Measurements from ENCODE around the gene MEIS1.
A peak's percentile ranks its signal among the peaks of the same experiment; 100 is the strongest.

Gene MEIS1

DNA sequence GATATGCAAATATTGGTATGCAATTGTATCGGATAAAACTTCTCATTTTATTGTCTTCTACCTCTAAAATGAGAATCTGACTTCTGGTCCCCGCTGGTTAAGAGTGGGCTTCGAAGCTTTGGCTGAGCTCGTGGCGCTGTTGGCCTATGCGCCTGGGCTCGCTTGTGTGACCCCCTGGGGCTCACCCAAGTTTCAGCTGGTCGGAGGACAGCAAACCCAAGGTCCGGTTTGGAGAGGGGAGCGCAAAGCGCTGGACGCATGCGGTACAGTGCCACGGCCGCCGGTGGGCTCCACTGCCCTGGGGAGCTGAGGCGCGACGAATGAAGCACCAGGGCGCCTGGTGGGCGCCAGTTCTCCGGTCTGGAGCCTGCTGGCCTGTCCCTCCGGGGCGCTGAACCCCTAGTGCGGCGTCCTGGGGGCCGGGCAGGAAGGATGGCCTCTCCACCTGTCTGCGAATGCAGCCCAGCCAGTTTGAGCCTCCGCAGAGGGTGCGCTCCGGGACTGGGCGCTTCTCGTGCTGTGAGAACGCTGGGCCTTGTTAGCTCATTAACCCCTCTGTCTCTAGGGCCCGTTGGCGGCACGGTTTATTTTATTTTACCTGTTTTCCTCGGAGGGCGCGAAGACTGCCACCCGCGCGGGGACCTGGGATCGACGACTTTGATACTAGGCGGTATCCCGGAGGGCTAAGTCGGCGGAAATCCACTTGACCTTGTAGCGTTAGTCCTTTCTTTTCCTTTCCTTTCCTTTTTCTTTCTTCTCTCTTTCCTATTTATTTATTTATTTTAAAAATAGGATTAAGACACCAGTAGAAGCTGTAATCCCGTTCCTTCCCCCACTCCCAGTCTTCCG, 10.4 kb downstream of the MEIS1 start:
- H3K9me3 Mint-ChIP-seq: no peaks in the 10 kb centered on the region

DNA sequence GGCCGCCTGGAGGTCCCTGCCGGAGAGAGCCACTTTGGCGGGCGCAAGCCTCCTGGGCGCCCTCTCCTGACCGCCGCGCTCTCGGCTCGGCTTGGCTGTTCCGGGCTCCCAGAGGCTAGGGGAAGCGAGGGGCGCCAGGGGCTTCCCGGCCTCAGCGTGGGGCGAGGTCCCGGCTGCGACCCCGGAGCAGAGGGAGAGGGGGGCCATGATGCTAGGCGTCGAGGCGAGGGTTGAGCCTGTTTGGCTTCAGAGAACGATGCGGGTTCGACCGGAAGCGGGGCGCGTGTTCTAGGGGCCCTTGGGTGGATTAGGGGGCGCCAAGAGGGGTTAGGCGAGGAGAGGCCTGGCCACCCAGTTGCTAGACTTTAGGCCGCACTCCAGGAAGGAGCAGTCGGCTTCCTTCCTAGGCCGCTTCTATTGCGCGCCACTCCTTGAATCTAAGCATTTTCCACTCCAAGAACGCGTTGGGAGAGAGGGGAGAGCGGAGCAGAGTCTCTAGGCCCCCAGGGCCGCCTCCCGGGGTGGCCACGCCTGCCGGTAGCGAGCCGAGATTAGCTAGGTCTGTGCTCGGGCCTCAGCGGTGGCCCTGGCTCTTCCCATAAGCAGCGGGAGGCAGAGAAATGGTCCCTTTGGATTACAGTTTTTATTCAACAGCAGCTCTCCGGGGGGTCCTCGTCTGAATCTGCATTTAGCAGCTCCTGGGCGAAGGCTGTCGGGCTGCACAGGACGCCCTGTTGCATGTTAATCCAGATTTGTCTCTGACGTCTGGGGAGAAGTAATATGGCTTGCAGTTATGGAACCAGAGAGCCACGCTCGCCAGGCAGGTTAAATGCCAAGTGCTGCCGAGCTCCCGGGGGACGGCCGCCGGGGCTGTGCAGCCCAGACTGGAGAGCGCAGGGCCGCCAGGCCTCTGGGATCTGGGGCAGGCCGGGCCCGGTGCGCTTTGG, 11.3 kb downstream of the MEIS1 start:
- peaks cover 68% of the 10 kb centered on the region for H3K36me3 Mint-ChIP-seq (ENCODE audit: low read depth)
- peaks cover 43% of the 10 kb centered on the region for H3K4me1 Mint-ChIP-seq

More for the DNA sequence above, 10.4 kb downstream of the MEIS1 start:
- Mint-ChIP-seq H3K27me3 (ENCODE audit: low read depth) (peaks cover 36% of the 10 kb centered on the region), H3K36me3 (ENCODE audit: low read depth) (peaks cover 70% of the 10 kb centered on the region), H3K27ac (peak overlapping the region; percentile 98 to 99 (median 99)), H3K4me3 (peak overlapping the region; percentile 94 to 98 (median 97)), H3K4me1 (peaks cover 44% of the 10 kb centered on the region)
- TF ChIP-seq, protein P1, sequence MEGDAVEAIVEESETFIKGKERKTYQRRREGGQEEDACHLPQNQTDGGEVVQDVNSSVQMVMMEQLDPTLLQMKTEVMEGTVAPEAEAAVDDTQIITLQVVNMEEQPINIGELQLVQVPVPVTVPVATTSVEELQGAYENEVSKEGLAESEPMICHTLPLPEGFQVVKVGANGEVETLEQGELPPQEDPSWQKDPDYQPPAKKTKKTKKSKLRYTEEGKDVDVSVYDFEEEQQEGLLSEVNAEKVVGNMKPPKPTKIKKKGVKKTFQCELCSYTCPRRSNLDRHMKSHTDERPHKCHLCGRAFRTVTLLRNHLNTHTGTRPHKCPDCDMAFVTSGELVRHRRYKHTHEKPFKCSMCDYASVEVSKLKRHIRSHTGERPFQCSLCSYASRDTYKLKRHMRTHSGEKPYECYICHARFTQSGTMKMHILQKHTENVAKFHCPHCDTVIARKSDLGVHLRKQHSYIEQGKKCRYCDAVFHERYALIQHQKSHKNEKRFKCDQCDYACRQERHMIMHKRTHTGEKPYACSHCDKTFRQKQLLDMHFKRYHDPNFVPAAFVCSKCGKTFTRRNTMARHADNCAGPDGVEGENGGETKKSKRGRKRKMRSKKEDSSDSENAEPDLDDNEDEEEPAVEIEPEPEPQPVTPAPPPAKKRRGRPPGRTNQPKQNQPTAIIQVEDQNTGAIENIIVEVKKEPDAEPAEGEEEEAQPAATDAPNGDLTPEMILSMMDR (IDR thresholded peaks at IDR 0.05; ENCODE audit: unreplicated experiment in 3 of 3): no peak

DNA sequence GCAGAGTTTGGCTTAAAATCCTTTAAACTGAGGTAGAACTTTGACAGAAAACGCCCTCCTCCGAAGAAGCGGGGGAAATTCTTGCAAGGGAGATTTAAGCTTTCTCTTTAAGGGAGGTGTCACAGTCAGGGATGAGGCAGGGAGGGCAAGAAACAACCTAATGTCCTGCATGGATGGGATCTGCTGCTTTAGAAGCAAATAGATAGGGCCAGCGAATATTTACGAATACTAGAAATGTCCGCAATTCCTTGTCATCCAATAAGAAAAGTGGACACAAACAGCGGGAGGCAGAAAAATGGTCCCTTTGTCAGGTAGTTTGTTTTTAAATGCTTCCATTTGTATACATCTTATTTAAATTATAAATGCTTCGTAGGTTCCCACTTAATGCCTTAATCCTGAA, 12.0 kb downstream of the MEIS1 start:
- no peaks in the 10 kb centered on the region for H3K9me3 Mint-ChIP-seq
- peaks cover 41% of the 10 kb centered on the region for H3K4me1 Mint-ChIP-seq
- H3K4me3 Mint-ChIP-seq: peak overlapping the region; percentile 94 to 98 (median 97)
- TF ChIP-seq, protein P1 (IDR thresholded peaks at IDR 0.05; ENCODE audit: unreplicated experiment in 3 of 3): no peak
- H3K36me3 Mint-ChIP-seq (ENCODE audit: low read depth): peaks cover 68% of the 10 kb centered on the region
- H3K27ac Mint-ChIP-seq: peak overlapping the region; percentile 98 to 99 (median 99)
- H3K27me3 Mint-ChIP-seq (ENCODE audit: low read depth): peaks cover 22% of the 10 kb centered on the region

More for the DNA sequence above, 11.3 kb downstream of the MEIS1 start:
- peak overlapping the region; percentile 94 to 98 (median 97) for H3K4me3 Mint-ChIP-seq
- peak overlapping the region; percentile 98 to 99 (median 99) for H3K27ac Mint-ChIP-seq
- TF ChIP-seq, protein P1 (IDR thresholded peaks at IDR 0.05; ENCODE audit: unreplicated experiment in 3 of 3): peak in 1 of 3 experiments; percentile 31
- H3K9me3 Mint-ChIP-seq: no peaks in the 10 kb centered on the region
- peaks cover 29% of the 10 kb centered on the region for H3K27me3 Mint-ChIP-seq (ENCODE audit: low read depth)

DNA sequence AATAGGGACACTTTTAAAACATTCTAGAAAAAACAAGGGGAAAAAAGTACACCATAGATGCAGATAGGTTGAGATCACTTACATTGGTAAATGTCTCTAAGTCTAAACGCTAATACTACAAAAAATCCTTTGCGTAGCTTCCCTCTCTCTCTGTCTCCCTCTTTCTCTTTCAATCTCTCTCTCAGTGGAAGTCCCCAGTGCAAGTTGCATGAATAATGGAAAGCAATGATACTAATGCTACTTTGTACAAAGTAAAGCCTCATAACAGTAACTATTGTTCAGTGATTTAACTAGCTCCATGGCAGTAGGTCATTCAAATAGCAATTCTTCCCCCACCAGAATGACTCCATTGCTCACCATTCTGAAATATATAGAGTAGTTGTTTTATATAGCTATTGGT, 12.8 kb downstream of the MEIS1 start:
- peaks cover 68% of the 10 kb centered on the region for H3K36me3 Mint-ChIP-seq (ENCODE audit: low read depth)
- peaks cover 46% of the 10 kb centered on the region for H3K4me1 Mint-ChIP-seq
- peak overlapping the region; percentile 98 to 99 (median 99) for H3K27ac Mint-ChIP-seq
- peak overlapping the region; percentile 94 to 98 (median 97) for H3K4me3 Mint-ChIP-seq
- peaks cover 17% of the 10 kb centered on the region for H3K27me3 Mint-ChIP-seq (ENCODE audit: low read depth)
- no peaks in the 10 kb centered on the region for H3K9me3 Mint-ChIP-seq
- TF ChIP-seq, protein P1 (IDR thresholded peaks at IDR 0.05; ENCODE audit: unreplicated experiment in 3 of 3): no peak

DNA sequence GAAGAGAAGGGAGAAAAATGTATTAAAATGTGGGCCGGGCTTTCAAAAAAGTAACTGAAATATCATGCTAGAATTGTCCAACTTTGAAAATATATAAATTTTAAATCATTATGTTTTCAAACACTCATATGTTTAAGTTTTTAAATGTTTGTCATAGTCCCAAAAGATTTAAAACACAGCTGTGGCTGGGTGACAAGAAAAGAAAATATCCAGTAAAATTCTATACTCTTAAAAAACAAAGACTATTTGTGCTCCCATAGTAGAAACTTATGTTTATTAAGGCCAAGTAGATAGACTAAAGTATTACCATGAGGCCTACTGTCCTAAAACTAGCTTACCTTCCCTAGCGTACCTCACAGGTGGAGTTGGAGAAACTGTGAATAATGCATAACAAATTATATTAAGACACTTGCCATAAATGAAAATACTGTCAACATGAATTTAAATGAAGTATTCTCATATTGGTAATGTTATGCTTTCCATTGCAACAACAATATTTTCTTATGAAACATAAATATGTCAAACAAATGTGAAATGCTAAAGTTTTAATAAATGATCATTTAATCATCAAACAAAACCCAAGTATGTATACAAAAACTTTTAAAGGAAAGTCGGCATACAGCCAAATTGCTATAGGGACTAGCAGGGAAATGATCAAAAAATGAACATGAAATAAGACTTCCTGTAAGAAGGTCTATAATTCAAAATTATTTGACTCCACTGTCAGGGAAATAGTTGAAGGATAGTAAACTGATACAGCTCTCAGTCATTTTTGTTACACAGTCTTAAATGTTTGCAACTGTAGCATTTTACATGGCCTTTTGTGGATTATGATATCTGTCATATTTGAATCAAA, 13.4 kb downstream of the MEIS1 start:
- Mint-ChIP-seq H3K4me3 (peak overlapping the region; percentile 94 to 98 (median 97)), H3K36me3 (ENCODE audit: low read depth) (peaks cover 67% of the 10 kb centered on the region), H3K27me3 (ENCODE audit: low read depth) (peaks cover 10% of the 10 kb centered on the region), H3K4me1 (peaks cover 49% of the 10 kb centered on the region), H3K27ac (peak overlapping the region; percentile 98 to 99 (median 99)), H3K9me3 (no peaks in the 10 kb centered on the region)
- TF ChIP-seq, protein P1 (IDR thresholded peaks at IDR 0.05; ENCODE audit: unreplicated experiment in 3 of 3): no peak
